GM21360 (cell line): Measurements from ENCODE around the gene TGFB2.

Experiments
- ATAC-seq: cut with Tn5 transposase; IDR thresholded peaks from one replicate; pipeline ENCODE4 v1.9.1; 2021; ENCODE audit warnings: mild to moderate bottlenecking, moderate library complexity; ENCODE audit not compliant: unreplicated experiment

The TGFB2 gene

DNA sequence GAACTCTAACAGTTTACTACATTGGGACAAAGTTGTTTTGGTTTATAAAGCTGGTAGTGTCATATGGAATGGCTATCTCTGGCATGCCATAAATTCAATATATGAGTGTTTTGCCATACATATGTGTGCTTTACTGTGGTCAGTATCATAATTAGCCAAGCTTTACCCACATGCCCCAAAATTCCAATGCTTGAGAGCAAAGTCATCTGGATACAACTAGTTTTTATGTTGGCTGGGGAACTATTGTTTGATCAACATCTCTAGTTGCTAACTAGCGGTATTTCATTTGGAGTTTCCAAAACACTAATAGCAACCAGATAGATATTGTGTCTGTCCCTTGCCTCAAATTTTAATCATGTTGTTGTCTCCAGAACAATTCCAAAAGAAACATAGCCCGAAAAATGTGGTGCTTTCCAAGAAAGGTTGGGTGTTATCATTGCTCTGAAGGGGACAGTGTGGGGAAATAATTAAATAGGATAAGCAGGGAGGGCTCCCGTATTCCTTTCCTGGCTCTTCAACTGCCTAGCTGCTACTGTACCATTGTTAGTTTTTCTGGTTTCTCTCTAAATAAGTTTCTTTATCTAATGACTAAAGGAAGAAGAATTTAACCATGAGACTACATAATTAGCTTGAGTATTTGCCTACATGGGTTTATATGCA lies 136.1 kb downstream of the TGFB2 start:
- no peak for ATAC-seq

DNA sequence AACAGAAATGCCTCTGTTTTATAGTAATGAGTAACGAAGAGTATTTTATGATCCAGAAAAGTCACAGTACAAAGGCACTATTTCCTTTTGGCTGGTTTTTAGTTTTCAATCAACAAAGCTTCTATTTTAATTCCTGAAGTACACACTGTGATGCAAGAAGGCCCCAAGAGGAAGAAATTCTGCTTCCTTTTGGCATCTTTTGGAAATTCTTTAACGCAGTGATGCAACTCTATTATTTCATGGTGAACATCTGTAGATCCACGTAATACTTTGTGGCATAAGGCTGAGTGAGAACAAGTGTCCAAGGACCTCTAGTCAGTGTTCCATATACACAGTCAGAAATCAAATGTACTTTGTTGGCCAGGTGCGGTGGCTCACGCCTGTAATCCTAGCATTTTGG lies 137.5 kb downstream of the TGFB2 start:
- ATAC-seq: no peak

DNA sequence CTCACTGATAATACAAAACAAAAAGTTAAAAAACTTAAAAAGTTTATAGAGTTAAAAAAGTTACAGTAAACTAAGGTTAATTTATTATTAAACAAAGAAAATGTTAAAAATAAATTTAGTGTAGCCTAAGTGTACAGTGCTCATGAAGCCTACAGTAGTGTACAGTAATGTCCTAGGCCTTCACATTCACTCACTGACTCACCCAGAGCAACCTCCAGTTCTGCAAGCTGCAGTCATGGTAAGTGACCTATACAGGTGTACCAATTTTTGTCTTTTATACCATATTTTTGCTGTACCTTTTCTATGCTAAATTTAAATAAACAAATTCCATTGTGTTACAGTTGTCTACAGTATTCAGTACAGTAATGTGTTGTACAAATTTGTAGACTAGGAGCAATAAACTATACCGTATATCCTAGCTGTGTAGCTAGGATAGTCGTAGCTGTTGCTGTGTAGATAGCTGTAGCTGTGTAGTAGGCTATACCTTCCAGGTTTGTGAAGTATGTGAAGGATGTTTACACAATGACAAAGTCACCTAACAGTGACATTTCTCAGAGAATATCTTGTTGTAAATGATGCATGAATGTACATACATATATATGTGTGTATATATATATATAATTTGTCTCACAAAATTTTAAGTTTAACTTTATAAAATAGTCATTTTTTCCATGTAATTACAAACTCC lies 140.2 kb downstream of the TGFB2 start:
- ATAC-seq: no peak

DNA sequence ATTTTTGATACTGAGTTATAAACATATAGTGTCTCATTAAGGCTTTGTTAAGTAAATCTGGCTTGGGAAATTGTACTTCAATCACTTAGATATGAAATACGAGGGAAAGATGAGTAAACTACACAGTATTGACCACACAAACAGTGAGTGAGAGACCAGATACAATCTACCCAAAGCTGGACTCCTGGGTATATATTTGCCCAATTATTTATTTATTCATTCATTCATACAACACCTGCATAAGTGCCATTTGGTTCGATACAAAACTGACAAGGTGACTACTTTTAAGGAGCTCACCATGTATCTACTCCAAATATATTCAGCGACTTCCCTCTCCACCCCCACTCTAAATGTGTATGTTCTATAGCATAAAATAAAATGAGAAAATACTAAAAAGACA lies 143.4 kb downstream of the TGFB2 start:
- no peak for ATAC-seq

DNA sequence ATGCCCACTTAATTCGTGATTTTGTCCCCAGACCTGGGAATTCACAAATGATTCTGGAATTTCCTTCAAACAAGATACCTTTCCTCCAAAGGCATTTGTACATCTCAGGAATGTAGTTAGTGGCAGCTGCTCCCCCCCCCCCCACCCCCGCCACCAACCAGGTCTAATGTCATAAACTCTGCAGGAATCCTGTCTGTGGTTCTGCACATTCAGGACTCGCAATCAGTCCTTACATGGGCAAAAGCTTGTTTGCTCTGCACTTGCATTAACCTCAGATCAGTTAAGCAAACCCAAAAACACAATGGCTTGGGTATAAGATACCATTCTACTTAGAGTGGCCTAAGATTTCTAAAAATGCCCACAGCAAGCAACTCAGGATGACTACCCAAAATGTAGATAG lies 143.8 kb downstream of the TGFB2 start:
- no peak for ATAC-seq

DNA sequence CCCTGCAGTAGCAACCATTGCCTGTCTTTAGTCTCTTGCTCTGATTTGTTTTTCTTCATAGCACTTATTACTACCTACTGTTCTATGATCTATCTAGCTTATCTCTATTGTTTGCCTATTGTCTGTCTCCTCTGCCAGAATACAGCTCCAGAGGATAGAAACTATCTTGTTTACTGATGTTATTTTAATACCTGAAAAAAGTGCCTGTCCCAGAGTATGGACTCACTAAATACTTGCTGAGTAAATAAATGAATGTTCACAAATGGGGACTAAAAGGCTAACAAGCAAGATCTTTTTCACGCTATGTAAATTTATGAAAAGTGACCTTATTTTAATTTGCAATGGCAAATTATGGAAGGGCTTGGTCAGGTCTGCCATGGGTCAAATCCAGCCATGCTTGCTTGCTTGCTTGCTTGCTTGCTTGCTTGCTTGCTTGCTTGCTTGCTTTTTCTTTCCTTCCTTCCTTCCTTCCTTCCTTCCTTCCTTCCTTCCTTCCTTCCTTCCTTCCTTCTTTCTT lies 145.3 kb downstream of the TGFB2 start:
- ATAC-seq: no peak

DNA sequence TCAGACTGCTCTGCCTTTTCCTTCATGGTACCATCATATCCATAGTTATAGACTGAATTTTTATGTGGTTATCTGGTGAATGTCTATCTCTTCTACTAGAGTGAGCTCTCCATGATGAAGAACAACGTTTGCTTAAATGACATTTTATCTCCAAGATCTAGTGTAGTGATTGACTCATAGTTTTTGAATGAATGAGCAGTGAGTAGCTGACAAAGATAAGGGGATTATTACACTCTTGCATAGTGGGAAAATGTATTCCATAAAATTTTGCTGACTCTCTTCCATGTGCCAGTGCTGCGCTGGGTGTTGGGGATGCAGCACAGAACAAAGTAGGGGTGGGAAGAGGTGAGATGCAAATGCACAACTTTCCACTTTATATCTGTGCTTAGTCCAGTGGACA lies 147.7 kb downstream of the TGFB2 start:
- ATAC-seq: no peak

DNA sequence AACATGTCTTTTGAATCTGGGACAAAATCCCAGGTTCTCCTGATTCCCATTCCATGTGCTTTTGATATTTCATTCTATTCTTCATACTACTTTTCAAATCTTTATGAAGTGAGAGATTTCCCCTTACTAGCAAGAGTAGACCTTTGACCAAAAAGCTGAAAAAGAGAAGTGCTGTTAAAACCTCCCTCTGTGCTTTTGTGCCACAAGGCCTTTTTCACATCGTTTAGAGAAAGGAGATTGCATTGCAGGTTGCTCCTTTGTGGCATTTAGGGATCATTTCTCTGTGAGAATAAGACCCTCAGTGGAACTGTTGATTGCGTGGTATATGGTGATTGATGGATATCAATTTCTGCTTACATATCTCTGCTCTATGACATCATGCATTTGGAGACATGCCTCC lies 148.8 kb downstream of the TGFB2 start:
- no peak for ATAC-seq
